Fibroblast of lung (primary cell): ENCODE data around the gene OPN4.

Source experiments
- EZH2 ChIP-seq: IDR thresholded peaks from 2 replicates; pipeline ENCODE4 v1.5.1; 2012; ENCODE audit warnings: low read length, control low read depth, mild to moderate bottlenecking; ENCODE audit errors: missing control alignments
- TF ChIP-seq, protein P1 (sequence below), 2 donors: IDR thresholded peaks in 1 of 2; conservative IDR thresholded peaks in 1 of 2; 1 replicate in 1 of 2; 2 replicates in 1 of 2; pipeline ENCODE4 v1.5.1; 2011 to 2012; ENCODE audit warnings: low read length in 2 of 2, control low read depth in 1 of 2, inconsistent platforms in 1 of 2, low read depth in 1 of 2, mild to moderate bottlenecking in 1 of 2

DNA sequence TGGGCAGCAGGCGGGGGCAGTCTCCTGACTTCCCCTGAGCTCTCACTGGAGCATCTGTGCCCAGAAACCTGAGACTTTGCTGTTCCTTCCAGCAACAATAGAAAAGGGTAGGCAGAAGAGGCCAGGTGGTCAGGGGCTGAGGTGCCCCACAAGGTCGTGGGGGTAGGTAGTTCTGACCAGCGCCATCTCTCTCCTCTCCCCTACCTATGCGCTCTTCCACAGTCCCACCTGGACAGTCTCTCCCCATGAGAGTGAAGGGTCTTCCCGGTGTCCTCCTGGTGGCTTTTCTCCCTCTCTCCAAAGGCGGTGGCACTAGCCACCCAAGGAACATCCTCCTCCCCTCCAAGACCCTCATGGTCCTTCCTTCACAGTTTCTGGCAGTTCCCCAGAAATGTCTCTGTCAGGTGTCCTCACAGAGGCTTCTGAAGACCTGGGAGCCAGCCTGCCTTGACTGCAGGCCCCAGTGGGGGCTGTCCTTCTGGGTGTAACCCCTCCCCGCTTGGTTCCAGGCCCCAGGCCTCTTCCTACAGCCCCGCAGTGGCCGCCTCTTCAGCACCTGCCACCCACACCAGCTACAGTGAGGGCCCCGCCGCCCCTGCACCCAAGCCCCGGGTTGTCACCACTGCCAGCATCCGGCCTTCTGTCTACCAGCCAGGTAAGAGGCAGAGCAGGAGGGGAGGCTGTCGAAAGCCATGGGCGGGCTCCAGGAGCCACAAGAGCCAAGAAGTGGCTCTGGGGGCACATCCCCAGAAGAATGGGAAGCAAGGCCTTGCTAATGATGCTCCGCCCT lies 55.2 kb downstream of the OPN4 start:
- TF ChIP-seq EZH2 = no peak
- TF ChIP-seq, protein P1, sequence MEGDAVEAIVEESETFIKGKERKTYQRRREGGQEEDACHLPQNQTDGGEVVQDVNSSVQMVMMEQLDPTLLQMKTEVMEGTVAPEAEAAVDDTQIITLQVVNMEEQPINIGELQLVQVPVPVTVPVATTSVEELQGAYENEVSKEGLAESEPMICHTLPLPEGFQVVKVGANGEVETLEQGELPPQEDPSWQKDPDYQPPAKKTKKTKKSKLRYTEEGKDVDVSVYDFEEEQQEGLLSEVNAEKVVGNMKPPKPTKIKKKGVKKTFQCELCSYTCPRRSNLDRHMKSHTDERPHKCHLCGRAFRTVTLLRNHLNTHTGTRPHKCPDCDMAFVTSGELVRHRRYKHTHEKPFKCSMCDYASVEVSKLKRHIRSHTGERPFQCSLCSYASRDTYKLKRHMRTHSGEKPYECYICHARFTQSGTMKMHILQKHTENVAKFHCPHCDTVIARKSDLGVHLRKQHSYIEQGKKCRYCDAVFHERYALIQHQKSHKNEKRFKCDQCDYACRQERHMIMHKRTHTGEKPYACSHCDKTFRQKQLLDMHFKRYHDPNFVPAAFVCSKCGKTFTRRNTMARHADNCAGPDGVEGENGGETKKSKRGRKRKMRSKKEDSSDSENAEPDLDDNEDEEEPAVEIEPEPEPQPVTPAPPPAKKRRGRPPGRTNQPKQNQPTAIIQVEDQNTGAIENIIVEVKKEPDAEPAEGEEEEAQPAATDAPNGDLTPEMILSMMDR (conservative IDR thresholded peaks at IDR 0.05 in 1 of 2, IDR thresholded peaks at IDR 0.05 in 1 of 2; ENCODE audit: low read depth in 1 of 2, low read length in 2 of 2) = no peak
